Measurements from ENCODE around the gene ODF2L. TPM values are rescaled to one million over a fixed set of nuclear protein-coding genes. Genes with fewer than 3 reads are reported as not detected.

Gene ODF2L
- total RNA-seq, 1 experiment from 2014 or later: 38.6 TPM

- BruUV-seq (replicated peaks): no TSS peak
- intact Hi-C loops (cut with micrococcal nuclease; ENCODE audit: unreplicated experiment): no loop called here
- Mint-ChIP-seq H3K36me3 (ENCODE audit: insufficient read depth, unreplicated experiment) (no peaks in the 10 kb centered on the region), H3K4me3 (ENCODE audit: low read depth, unreplicated experiment) (no peak overlapping the region), H3K27ac (ENCODE audit: unreplicated experiment) (no peak overlapping the region), H3K9me3 (ENCODE audit: low read depth, unreplicated experiment) (no peaks in the 10 kb centered on the region), H3K4me1 (ENCODE audit: low read depth, unreplicated experiment) (no peaks in the 10 kb centered on the region), H3K27me3 (ENCODE audit: unreplicated experiment) (no peaks in the 10 kb centered on the region)
- TF ChIP-seq CTCF (IDR thresholded peaks at IDR 0.05; ENCODE audit: unreplicated experiment): no peak
- no peak for DNase-seq
- CTCF ChIA-PET: no interaction called here
These were observed 25.5 kb downstream of the ODF2L start for GRCh38 chr1:86370601-86371022.

- TF ChIP-seq CTCF (IDR thresholded peaks at IDR 0.05; ENCODE audit: unreplicated experiment): no peak
- Mint-ChIP-seq H3K36me3 (ENCODE audit: insufficient read depth, unreplicated experiment) (no peaks in the 10 kb centered on the region), H3K4me1 (ENCODE audit: low read depth, unreplicated experiment) (no peaks in the 10 kb centered on the region), H3K9me3 (ENCODE audit: low read depth, unreplicated experiment) (no peaks in the 10 kb centered on the region), H3K4me3 (ENCODE audit: low read depth, unreplicated experiment) (no peak overlapping the region), H3K27me3 (ENCODE audit: unreplicated experiment) (no peaks in the 10 kb centered on the region), H3K27ac (ENCODE audit: unreplicated experiment) (no peak overlapping the region)
- CTCF ChIA-PET: no interaction called here
- BruUV-seq (replicated peaks): no TSS peak
- no peak for DNase-seq
- intact Hi-C loops (cut with micrococcal nuclease; ENCODE audit: unreplicated experiment): no loop called here
These were observed 30.2 kb downstream of the ODF2L start for GRCh38 chr1:86365896-86366295.

- intact Hi-C loops (cut with micrococcal nuclease; ENCODE audit: unreplicated experiment): no loop called here
- Mint-ChIP-seq H3K4me3 (ENCODE audit: low read depth, unreplicated experiment) (no peak overlapping the region), H3K27me3 (ENCODE audit: unreplicated experiment) (no peaks in the 10 kb centered on the region), H3K27ac (ENCODE audit: unreplicated experiment) (no peak overlapping the region), H3K4me1 (ENCODE audit: low read depth, unreplicated experiment) (no peaks in the 10 kb centered on the region), H3K9me3 (ENCODE audit: low read depth, unreplicated experiment) (no peaks in the 10 kb centered on the region), H3K36me3 (ENCODE audit: insufficient read depth, unreplicated experiment) (peaks cover 4% of the 10 kb centered on the region)
- no peak for TF ChIP-seq CTCF (IDR thresholded peaks at IDR 0.05; ENCODE audit: unreplicated experiment)
- no peak for DNase-seq
- CTCF ChIA-PET: interaction anchor here (0.7 kb wide), 1 partner anchor 769 kb away, joined by 3 read pairs; no protein-coding TSS in a partner anchor
- no TSS peak for BruUV-seq (replicated peaks)
These were observed 33.3 kb downstream of the ODF2L start for GRCh38 chr1:86362807-86363206.

GRCh38 chr1:86357796-86358195 is 38.3 kb downstream of the ODF2L start:
- DNase-seq: no peak
- CTCF ChIA-PET: no interaction called here
- TF ChIP-seq CTCF (IDR thresholded peaks at IDR 0.05; ENCODE audit: unreplicated experiment): no peak
- H3K9me3 Mint-ChIP-seq (ENCODE audit: low read depth, unreplicated experiment): no peaks in the 10 kb centered on the region
- H3K36me3 Mint-ChIP-seq (ENCODE audit: insufficient read depth, unreplicated experiment): peaks cover 4% of the 10 kb centered on the region
- H3K27me3 Mint-ChIP-seq (ENCODE audit: unreplicated experiment): no peaks in the 10 kb centered on the region
- H3K27ac Mint-ChIP-seq (ENCODE audit: unreplicated experiment): no peak overlapping the region
- BruUV-seq (replicated peaks): no TSS peak
- no peaks in the 10 kb centered on the region for H3K4me1 Mint-ChIP-seq (ENCODE audit: low read depth, unreplicated experiment)
- no peak overlapping the region for H3K4me3 Mint-ChIP-seq (ENCODE audit: low read depth, unreplicated experiment)
- intact Hi-C loops (cut with micrococcal nuclease; ENCODE audit: unreplicated experiment): no loop called here

Data from Calu3 (cell line).